K562 (cell line): ENCODE results near the gene STK16. TPM values are rescaled to one million over a fixed set of nuclear protein-coding genes. Genes with fewer than 3 reads are reported as not detected.

ENCODE experiments used
- CBX1 ChIP-seq: sonication (generic); IDR thresholded peaks from 2 replicates; pipeline ENCODE4 v1.6.1; 2016; ENCODE audit warnings: antibody characterized with exemption, low read depth, mild to moderate bottlenecking
- CTBP1 ChIP-seq: fragments of 450-650 bp; IDR thresholded peaks from 2 replicates; pipeline ENCODE4 v1.6.1; 2016; ENCODE audit warnings: borderline replicate concordance
- GTF2E2 ChIP-seq: fragments of 200-800 bp; sonication (Bioruptor generic); IDR thresholded peaks from 2 replicates; pipeline ENCODE4 v1.6.1; 2016; ENCODE audit warnings: missing genetic modification characterization, missing compliant biosample characterization
- HNRNPLL ChIP-seq: fragments of 200-400 bp; formaldehyde crosslinking; IDR thresholded peaks from 2 replicates; pipeline ENCODE4 v1.6.1; 2017; ENCODE audit warnings: low read length, low read depth, mild to moderate bottlenecking; ENCODE audit not compliant: poor library complexity, severe bottlenecking
- MAFG ChIP-seq: fragments of 450-650 bp; conservative IDR thresholded peaks from 2 replicates; pipeline ENCODE4 v1.6.1; 2016; ENCODE audit warnings: missing genetic modification characterization, missing compliant biosample characterization
- NBN ChIP-seq: fragments of 450-650 bp; IDR thresholded peaks from 2 replicates; pipeline ENCODE4 v1.6.1; 2016; ENCODE audit warnings: low read depth, mild to moderate bottlenecking
- NFATC3 ChIP-seq: fragments of 450-650 bp; IDR thresholded peaks from 2 replicates; pipeline ENCODE4 v1.6.1; 2017; ENCODE audit warnings: mild to moderate bottlenecking
- POLR2AphosphoS5 ChIP-seq: IDR thresholded peaks from 2 replicates; pipeline ENCODE4 v1.6.1; 2011; ENCODE audit warnings: mild to moderate bottlenecking, low read depth, low read length, moderate library complexity; ENCODE audit not compliant: control insufficient read depth, insufficient read depth
- POLR2B ChIP-seq: fragments of 450-650 bp; IDR thresholded peaks from 2 replicates; pipeline ENCODE4 v1.6.1; 2018; ENCODE audit warnings: low read depth; ENCODE audit not compliant: partially characterized antibody
- POLR2G ChIP-seq: fragments of 200-400 bp; formaldehyde crosslinking; IDR thresholded peaks from 2 replicates; pipeline ENCODE4 v1.6.1; 2017; ENCODE audit warnings: low read depth, mild to moderate bottlenecking, antibody characterized with exemption, low read length, moderate library complexity
- PTRF ChIP-seq: fragments of 450-650 bp; IDR thresholded peaks from 2 replicates; pipeline ENCODE4 v1.6.1; 2016; ENCODE audit warnings: mild to moderate bottlenecking, missing genetic modification characterization, missing compliant biosample characterization
- RUNX1 ChIP-seq: sonication (generic); IDR thresholded peaks from 2 replicates; pipeline ENCODE4 v1.6.1; 2016; ENCODE audit warnings: antibody characterized with exemption, low read depth
- polyA plus RNA-seq, 8 experiments: library from polyadenylated mRNA; depleted of rRNA in 4 of 8; stranded (reverse) in 5 of 8; unstranded in 3 of 8; fragments of >200 nt; fragmentation: Nextera tagmentation in 2 of 8; fragmentation: Illumina TruSeq in 1 of 8; extraction: Ambion mirVana in 2 of 8; extraction: Trizol in 1 of 8; gene quantifications; 2 replicates each; pipeline versions ENCODE4 v1.2.1 to v1.2.3, GENCODE V29; 2011 to 2014; ENCODE audit warnings: inconsistent platforms in 1 of 8, missing spikeins in 1 of 8
- total RNA-seq, 7 experiments: library from RNA; depleted of rRNA in 6 of 7; stranded (reverse); fragments of >200 nt in 6 of 7; fragmentation: Illumina TruSeq in 2 of 7; extraction: Trizol in 2 of 7; gene quantifications; 2 replicates each; pipeline versions ENCODE4 v1.2.1 to v1.2.3, GENCODE V29; 2011 to 2021; ENCODE audit warnings: low replicate concordance in 1 of 7
- TF ChIP-seq, protein P1 (sequence below), 2 experiments: fragments of 450-650 bp in 1 of 2; sonication (generic) in 1 of 2; formaldehyde crosslinking; conservative IDR thresholded peaks; 2 replicates each; pipeline versions ENCODE4 v1.4.0 to v1.8.1; 2020 to 2022; ENCODE audit warnings: mild to moderate bottlenecking in 1 of 2, missing genetic modification reagents in 1 of 2
- TF ChIP-seq, protein P2 (sequence below): conservative IDR thresholded peaks from 2 replicates; pipeline ENCODE4 v1.6.1; 2011; ENCODE audit warnings: low read depth, mild to moderate bottlenecking, low read length; ENCODE audit not compliant: control insufficient read depth

STK16 gene
- total and polyA plus RNA-seq, 9 of the 15 experiments (the other 6 are each of a cell fraction or from before 2014, with no cell fraction given), result 5.4 to 36.2 (median 17.8) TPM

DNA sequence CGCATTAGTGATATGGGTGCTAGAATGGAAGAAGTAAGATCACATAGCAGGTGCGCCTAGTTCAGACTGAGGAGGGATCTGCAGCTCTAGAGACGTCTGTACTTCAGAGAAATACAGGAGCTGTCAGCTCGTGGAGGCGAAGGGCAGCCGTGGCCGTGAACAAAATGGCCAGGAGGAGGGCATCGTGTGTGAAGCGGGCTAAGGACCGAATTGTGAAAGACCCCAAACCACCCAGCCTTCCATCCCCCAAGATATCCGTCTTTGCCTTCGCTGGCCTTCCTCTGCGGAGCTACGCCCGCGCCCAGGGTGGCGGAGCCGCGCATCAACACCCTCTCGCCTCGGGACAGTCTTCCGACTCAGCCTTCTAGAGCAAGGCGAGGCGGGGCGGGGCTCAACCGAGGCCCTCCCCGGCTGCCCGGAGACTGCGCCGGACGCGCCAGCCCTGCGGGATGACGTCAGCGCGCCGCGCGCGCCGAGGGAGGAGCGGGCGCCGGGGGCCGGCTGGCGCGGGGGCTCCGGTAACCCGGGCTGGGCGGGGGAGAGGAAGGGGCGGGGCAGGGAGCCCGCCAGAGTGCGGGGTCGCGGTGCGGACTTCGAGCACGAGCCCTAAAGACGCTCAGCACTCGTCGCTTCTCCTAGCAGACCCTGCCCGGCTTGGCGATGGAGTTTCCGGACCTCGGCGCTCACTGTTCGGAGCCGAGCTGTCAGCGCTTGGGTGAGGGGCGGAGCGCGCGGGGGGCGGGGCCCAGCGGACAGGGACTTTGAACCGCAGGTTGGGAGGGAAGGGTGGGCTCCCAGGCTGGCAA lies 38.7 kb upstream of the STK16 start, which contains the start of gene ZFAND2B (continued):
- TF ChIP-seq, protein P1, sequence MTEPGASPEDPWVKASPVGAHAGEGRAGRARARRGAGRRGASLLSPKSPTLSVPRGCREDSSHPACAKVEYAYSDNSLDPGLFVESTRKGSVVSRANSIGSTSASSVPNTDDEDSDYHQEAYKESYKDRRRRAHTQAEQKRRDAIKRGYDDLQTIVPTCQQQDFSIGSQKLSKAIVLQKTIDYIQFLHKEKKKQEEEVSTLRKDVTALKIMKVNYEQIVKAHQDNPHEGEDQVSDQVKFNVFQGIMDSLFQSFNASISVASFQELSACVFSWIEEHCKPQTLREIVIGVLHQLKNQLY (CRISPR knock-in tag; conservative IDR thresholded peaks at IDR 0.05), result no peak
- TF ChIP-seq CTBP1, result peak; percentile 78
- TF ChIP-seq MAFG (tag), result no peak
- TF ChIP-seq POLR2AphosphoS5, result peak; percentile 83
- TF ChIP-seq CBX1, result no peak
- peak; percentile 73 for TF ChIP-seq GTF2E2
- no peak for TF ChIP-seq NFATC3
- TF ChIP-seq POLR2B, result peak; percentile 87
- peak; percentile 46 for TF ChIP-seq HNRNPLL
- TF ChIP-seq RUNX1, result 0 out of 2 replicates have a peak, but pooled peaks have one; percentile 73
- TF ChIP-seq, protein P2, sequence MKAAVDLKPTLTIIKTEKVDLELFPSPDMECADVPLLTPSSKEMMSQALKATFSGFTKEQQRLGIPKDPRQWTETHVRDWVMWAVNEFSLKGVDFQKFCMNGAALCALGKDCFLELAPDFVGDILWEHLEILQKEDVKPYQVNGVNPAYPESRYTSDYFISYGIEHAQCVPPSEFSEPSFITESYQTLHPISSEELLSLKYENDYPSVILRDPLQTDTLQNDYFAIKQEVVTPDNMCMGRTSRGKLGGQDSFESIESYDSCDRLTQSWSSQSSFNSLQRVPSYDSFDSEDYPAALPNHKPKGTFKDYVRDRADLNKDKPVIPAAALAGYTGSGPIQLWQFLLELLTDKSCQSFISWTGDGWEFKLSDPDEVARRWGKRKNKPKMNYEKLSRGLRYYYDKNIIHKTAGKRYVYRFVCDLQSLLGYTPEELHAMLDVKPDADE, result 0 out of 2 replicates have a peak, but pooled peaks have one; percentile 48
- peak; percentile 70; the same call in 1 of the 2 replicates for TF ChIP-seq NBN
- no peak for TF ChIP-seq PTRF (tag)
- TF ChIP-seq POLR2G, result peak; percentile 95
